ENCODE data around the gene ELMOD3.
"Not testable (repeated sequence)": the region's sequence is repeated elsewhere in the genome, so short reads cannot be mapped to it uniquely, and the experiment has no call there.

Gene ELMOD3

GRCh38 chr2:85354286-85355072 lies at the start of gene ELMOD3, which contains the start of gene RETSAT:
Gene ELMOD3, plus strand, starts transcription at chr2:85354769. Its CDS starts 2,430 bp downstream, at chr2:85357199.
Gene RETSAT, minus strand, starts transcription at chr2:85354528. Its CDS starts 21 bp downstream, at chr2:85354507.
- no peak for TF ChIP-seq JUND (IDR thresholded peaks at IDR 0.05; ENCODE audit: low read depth)
- DNase-seq (ENCODE audit: low read depth in 1 of 2, low spot score in 1 of 2): peak; percentile 75 to 99
- in situ Hi-C loops (cut with HindIII; ENCODE audit: low pct_unique_long_range_greater_than_20kb, low sequenced_read_pairs): no loop called here

GRCh38 chr2:85307527-85307897 lies 47.1 kb upstream of the ELMOD3 start:
- no peak for DNase-seq (ENCODE audit: low read depth in 1 of 2, low spot score in 1 of 2)

GRCh38 chr2:85308201-85308600 lies 46.4 kb upstream of the ELMOD3 start:
- no peak for TF ChIP-seq JUND (IDR thresholded peaks at IDR 0.05; ENCODE audit: low read depth)
- in situ Hi-C loops (cut with HindIII; ENCODE audit: low pct_unique_long_range_greater_than_20kb, low sequenced_read_pairs): no loop called here
- DNase-seq (ENCODE audit: low read depth in 1 of 2, low spot score in 1 of 2): no peak

More at GRCh38 chr2:85307527-85307897, 47.1 kb upstream of the ELMOD3 start:
- no peak for TF ChIP-seq JUND (IDR thresholded peaks at IDR 0.05; ENCODE audit: low read depth)
- in situ Hi-C loops (cut with HindIII; ENCODE audit: low pct_unique_long_range_greater_than_20kb, low sequenced_read_pairs): no loop called here

- no peak for DNase-seq (ENCODE audit: low read depth in 1 of 2, low spot score in 1 of 2)
- in situ Hi-C loops (cut with HindIII; ENCODE audit: low pct_unique_long_range_greater_than_20kb, low sequenced_read_pairs): no loop called here
- TF ChIP-seq JUND (IDR thresholded peaks at IDR 0.05; ENCODE audit: low read depth): no peak
Observed at GRCh38 chr2:85308896-85309555, 45.5 kb upstream of the ELMOD3 start.

GRCh38 chr2:85309699-85310321 lies 44.8 kb upstream of the ELMOD3 start:
- in situ Hi-C loops (cut with HindIII; ENCODE audit: low pct_unique_long_range_greater_than_20kb, low sequenced_read_pairs): no loop called here
- TF ChIP-seq JUND (IDR thresholded peaks at IDR 0.05; ENCODE audit: low read depth): no peak
- DNase-seq (ENCODE audit: low read depth in 1 of 2, low spot score in 1 of 2): no peak

- in situ Hi-C loops (cut with HindIII; ENCODE audit: low pct_unique_long_range_greater_than_20kb, low sequenced_read_pairs): no loop called here
- TF ChIP-seq JUND (IDR thresholded peaks at IDR 0.05; ENCODE audit: low read depth): no peak
- DNase-seq (ENCODE audit: low read depth in 1 of 2, low spot score in 1 of 2): no peak
Observed at GRCh38 chr2:85310330-85310729, 44.2 kb upstream of the ELMOD3 start.

GRCh38 chr2:85312404-85312803 lies 42.2 kb upstream of the ELMOD3 start:
- in situ Hi-C loops (cut with HindIII; ENCODE audit: low pct_unique_long_range_greater_than_20kb, low sequenced_read_pairs): no loop called here
- no peak for DNase-seq (ENCODE audit: low read depth in 1 of 2, low spot score in 1 of 2)
- TF ChIP-seq JUND (IDR thresholded peaks at IDR 0.05; ENCODE audit: low read depth): no peak

- no peak for TF ChIP-seq JUND (IDR thresholded peaks at IDR 0.05; ENCODE audit: low read depth)
- no peak for DNase-seq (ENCODE audit: low read depth in 1 of 2, low spot score in 1 of 2)
- in situ Hi-C loops (cut with HindIII; ENCODE audit: low pct_unique_long_range_greater_than_20kb, low sequenced_read_pairs): no loop called here
Observed at GRCh38 chr2:85314884-85315242, 39.7 kb upstream of the ELMOD3 start.

GRCh38 chr2:85315921-85316320 lies 38.6 kb upstream of the ELMOD3 start:
- in situ Hi-C loops (cut with HindIII; ENCODE audit: low pct_unique_long_range_greater_than_20kb, low sequenced_read_pairs); DNase-seq (ENCODE audit: low read depth in 1 of 2, low spot score in 1 of 2): not testable (repeated sequence)

- no peak for DNase-seq (ENCODE audit: low read depth in 1 of 2, low spot score in 1 of 2)
- no peak for TF ChIP-seq JUND (IDR thresholded peaks at IDR 0.05; ENCODE audit: low read depth)
- in situ Hi-C loops (cut with HindIII; ENCODE audit: low pct_unique_long_range_greater_than_20kb, low sequenced_read_pairs): no loop called here
Observed at GRCh38 chr2:85318222-85319074, 36.1 kb upstream of the ELMOD3 start.

- DNase-seq (ENCODE audit: low read depth in 1 of 2, low spot score in 1 of 2): no peak
- in situ Hi-C loops (cut with HindIII; ENCODE audit: low pct_unique_long_range_greater_than_20kb, low sequenced_read_pairs): no loop called here
- no peak for TF ChIP-seq JUND (IDR thresholded peaks at IDR 0.05; ENCODE audit: low read depth)
Observed at GRCh38 chr2:85319796-85320195, 34.8 kb upstream of the ELMOD3 start.

- in situ Hi-C loops (cut with HindIII; ENCODE audit: low pct_unique_long_range_greater_than_20kb, low sequenced_read_pairs): no loop called here
- DNase-seq (ENCODE audit: low read depth in 1 of 2, low spot score in 1 of 2): no peak
- TF ChIP-seq JUND (IDR thresholded peaks at IDR 0.05; ENCODE audit: low read depth): no peak
Observed at GRCh38 chr2:85323351-85323987, 31.1 kb upstream of the ELMOD3 start.

- DNase-seq (ENCODE audit: low read depth in 1 of 2, low spot score in 1 of 2): not testable (repeated sequence)
Observed at GRCh38 chr2:85323988-85324367, 30.6 kb upstream of the ELMOD3 start.

More at GRCh38 chr2:85323988-85324367, 30.6 kb upstream of the ELMOD3 start:
- in situ Hi-C loops (cut with HindIII; ENCODE audit: low pct_unique_long_range_greater_than_20kb, low sequenced_read_pairs): not testable (repeated sequence)
